Thymus (tissue), 11 donors: ENCODE data around the gene RPL27. TPM values are rescaled to one million over a fixed set of nuclear protein-coding genes. Genes with fewer than 3 reads are reported as not detected.
A peak's percentile ranks its signal among the peaks of the same experiment; 100 is the strongest.

Experiments
- DNase-seq, 9 donors: peaks; one replicate each; pipeline ENCODE4 v3.0.0-alpha.2; 2013; ENCODE audit warnings: low spot score in 9 of 9, low read depth in 6 of 9, missing footprints in 1 of 9
- H3K27ac ChIP-seq, 2 donors: one replicate each; pipeline ENCODE4 v1.5.1; 2013; ENCODE audit warnings: control low read depth in 1 of 2, low read depth in 1 of 2, low read length in 1 of 2, mild to moderate bottlenecking in 1 of 2, moderate library complexity in 1 of 2
- H3K27me3 ChIP-seq, 2 donors: one replicate each; pipeline ENCODE4 v1.5.1; 2013; ENCODE audit warnings: low read length in 1 of 2; ENCODE audit not compliant: control insufficient read depth in 2 of 2, insufficient read depth in 1 of 2
- H3K36me3 ChIP-seq, 2 donors: one replicate each; pipeline ENCODE4 v1.5.1; 2013; ENCODE audit warnings: low read length in 1 of 2, mild to moderate bottlenecking in 1 of 2, moderate library complexity in 1 of 2; ENCODE audit not compliant: control insufficient read depth in 2 of 2, insufficient read depth in 2 of 2
- H3K4me1 ChIP-seq, 2 donors: one replicate each; pipeline ENCODE4 v1.5.1; 2013; ENCODE audit warnings: low read length in 2 of 2; ENCODE audit not compliant: control insufficient read depth in 2 of 2, insufficient read depth in 2 of 2
- H3K4me3 ChIP-seq, 2 donors: one replicate each; pipeline ENCODE4 v1.5.1; 2013; ENCODE audit warnings: low read length in 2 of 2, control low read depth in 1 of 2, mild to moderate bottlenecking in 1 of 2
- H3K9me3 ChIP-seq, 2 donors: one replicate each; pipeline ENCODE4 v1.5.1; 2013; ENCODE audit warnings: low read length in 1 of 2, mild to moderate bottlenecking in 1 of 2; ENCODE audit not compliant: control insufficient read depth in 2 of 2, insufficient read depth in 1 of 2
- WGBS: extraction: QIAGEN DNeasy Blood & Tissue Kit; methylation state at CpG from one replicate; pipeline ENCODE4 v1.1.7; 2013; 5-methylcytosine and 5-hydroxymethylcytosine counted together
- polyA plus RNA-seq: library from polyadenylated mRNA; stranded (reverse); fragments of 200-250 nt; gene quantifications from one replicate; pipeline ENCODE4 v1.2.3, GENCODE V29; 2013
- total RNA-seq: library from RNA; stranded (reverse); fragments of 120-200 nt; gene quantifications from one replicate; pipeline ENCODE4 v1.2.4, GENCODE V29; 2013
- donor health status: healthy.

The RPL27 gene
- total and polyA plus RNA-seq, 2 donors, result 2,182 to 4,515 TPM

DNA sequence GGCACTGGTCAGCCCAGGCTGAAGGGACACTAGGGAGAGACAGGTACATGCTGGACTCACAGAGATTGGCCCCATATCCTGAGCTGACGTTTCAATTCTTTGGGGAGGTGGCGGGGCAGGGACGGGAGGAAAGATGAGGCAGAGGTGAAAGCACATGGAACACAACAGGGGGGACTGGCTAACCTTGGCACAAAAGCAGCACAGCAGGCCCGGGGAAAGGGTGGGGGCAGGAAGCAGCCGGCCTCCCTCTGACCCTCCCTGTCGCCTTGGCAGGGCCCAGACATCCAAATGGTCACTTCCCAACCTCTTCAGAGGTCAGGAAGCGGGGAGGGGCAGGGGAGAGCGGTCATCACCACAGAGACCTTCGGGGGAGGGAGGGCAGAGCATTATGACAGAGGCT is 17.4 kb downstream of the RPL27 start:
- no peak overlapping the region for H3K27ac ChIP-seq
- H3K4me3 ChIP-seq, result no peak overlapping the region
- H3K4me1 ChIP-seq, result peaks cover 25 to 30% of the 10 kb centered on the region in 2 donors
- 97% methylated on average over 9 of the region's 9 CpGs for WGBS
- DNase-seq, result no peak
- no peaks in the 10 kb centered on the region for H3K27me3 ChIP-seq
- peaks cover 48 to 54% of the 10 kb centered on the region in 2 donors for H3K36me3 ChIP-seq
- no peaks in the 10 kb centered on the region for H3K9me3 ChIP-seq

DNA sequence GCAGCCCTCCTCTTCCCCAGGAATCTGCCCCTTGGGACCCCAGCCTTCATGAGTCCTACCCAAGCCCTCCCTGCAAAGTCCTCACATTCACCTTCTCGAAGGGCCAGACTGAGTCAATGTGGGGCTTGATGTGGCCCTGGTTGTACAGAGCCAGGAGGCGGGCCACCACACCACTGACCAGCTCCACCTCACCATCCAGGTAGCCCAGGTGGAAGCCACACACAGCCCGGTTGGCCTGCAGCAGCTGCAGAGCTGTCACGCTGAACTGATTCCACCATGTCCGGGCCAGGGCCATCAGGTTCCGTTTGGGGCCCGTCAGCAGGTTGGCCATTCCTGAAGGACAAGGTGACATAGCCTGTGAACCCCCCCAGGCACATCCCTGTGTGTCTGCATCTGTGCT is 18.0 kb downstream of the RPL27 start:
- 88% methylated on average over 7 of the region's 7 CpGs for WGBS
- H3K27ac ChIP-seq, result no peak overlapping the region
- H3K27me3 ChIP-seq, result no peaks in the 10 kb centered on the region

DNA sequence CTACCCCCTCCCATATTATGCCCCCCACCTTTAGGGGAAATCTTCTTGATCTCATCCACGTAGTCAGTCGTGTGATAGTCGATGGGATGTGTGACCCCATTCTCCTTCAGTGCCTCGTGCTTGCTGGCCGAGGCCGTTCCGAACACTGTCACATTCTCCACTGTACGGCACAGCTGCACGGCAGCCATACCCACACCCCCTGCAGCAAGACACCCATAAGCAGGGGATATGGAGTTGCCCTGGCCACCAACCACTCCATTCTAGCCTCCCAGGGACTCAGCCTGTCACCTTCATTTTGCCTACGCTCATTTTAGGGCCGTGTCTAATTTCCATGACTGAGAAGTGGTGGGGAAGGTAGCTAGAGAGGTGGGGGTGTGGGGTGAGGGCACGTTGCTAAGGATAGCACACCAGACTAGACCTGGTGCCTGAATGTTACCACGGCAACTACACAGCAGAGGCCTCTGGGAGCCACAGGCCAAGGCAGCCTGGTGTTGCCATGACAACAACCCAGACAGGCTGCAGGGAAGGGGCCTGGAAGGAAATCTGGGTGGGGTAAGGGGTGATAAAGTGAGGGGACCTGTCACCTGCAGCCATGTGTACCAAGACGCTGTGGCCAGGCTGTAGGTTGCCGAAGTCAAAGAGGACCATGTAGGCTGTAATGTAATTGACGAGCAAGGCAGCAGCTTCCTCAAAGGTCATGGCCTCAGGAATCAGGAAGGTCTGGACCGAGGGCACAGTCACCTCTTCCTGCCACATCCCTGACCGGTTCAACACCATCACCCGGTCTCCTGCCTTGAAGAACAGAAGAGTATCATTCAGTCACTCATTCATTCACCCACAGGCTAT is 20.0 kb downstream of the RPL27 start:
- Histone ChIP-seq H3K27ac (peak overlapping the region in 1 of 2 donors; percentile 75), H3K36me3 (peaks cover 35 to 43% of the 10 kb centered on the region in 2 donors), H3K4me1 (peaks cover 27 to 42% of the 10 kb centered on the region in 2 donors), H3K27me3 (no peaks in the 10 kb centered on the region), H3K9me3 (no peaks in the 10 kb centered on the region), H3K4me3 (peak overlapping the region in 1 of 2 donors; percentile 16)
- DNase-seq, result peak in 6 of 9 donors; percentile 30 to 86 (median 72)
- WGBS, result 76% methylated on average over 19 of the region's 19 CpGs

More for the DNA sequence above, 18.0 kb downstream of the RPL27 start:
- Histone ChIP-seq H3K9me3 (no peaks in the 10 kb centered on the region), H3K4me3 (no peak overlapping the region), H3K4me1 (peaks cover 27 to 35% of the 10 kb centered on the region in 2 donors), H3K36me3 (peaks cover 48 to 54% of the 10 kb centered on the region in 2 donors)
- no peak for DNase-seq

DNA sequence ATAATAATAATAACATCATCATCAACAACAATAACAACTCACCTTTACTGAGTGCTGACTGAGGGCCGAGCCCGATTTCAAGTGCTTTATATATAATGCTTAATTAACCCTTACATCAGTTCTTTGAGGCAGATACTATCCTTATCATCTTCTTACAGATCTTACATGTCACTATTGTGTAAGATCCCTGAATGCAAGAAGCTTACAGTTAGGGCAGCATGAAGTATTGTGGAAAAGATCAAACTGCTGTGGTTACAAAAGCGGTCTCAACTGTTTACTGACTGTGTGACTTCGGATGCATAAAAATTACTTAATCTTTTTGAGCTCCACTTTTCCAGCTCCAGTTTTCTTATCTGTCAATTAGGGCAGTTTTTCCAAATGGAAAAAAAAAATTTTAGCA is 20.7 kb downstream of the RPL27 start:
- no peaks in the 10 kb centered on the region for H3K9me3 ChIP-seq
- H3K27me3 ChIP-seq, result peaks cover 0 to 3% of the 10 kb centered on the region in 2 donors
- H3K4me3 ChIP-seq, result peak overlapping the region in 1 of 2 donors; percentile 16
- peaks cover 27 to 42% of the 10 kb centered on the region in 2 donors for H3K4me1 ChIP-seq
- H3K36me3 ChIP-seq, result peaks cover 28 to 36% of the 10 kb centered on the region in 2 donors
- H3K27ac ChIP-seq, result peak overlapping the region; percentile 6 to 75
- WGBS, result 11% methylated on average over 4 of the region's 4 CpGs
- DNase-seq, result peak in 3 of 9 donors; percentile 28 to 75 (median 33)

DNA sequence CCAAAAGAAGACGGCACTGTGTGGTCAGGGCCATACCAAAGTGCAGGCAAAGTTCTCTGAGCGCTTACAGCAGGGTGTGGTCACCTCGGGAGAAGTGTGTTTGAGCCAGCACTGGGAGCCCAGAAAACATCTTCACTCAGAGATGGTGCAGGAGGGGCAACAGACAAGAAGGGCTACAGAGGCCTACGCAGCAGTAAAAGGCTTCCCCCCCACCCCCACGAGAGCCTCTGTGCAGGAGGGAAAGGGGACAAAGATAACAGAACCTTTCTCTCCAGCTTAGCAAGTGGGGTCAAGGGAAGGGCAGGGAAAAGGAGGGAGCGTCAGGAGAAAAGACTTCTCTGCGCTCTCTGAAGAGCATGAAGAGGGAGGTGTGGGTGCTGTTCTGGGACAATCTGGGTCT is 21.2 kb downstream of the RPL27 start:
- DNase-seq, result peak in 2 of 9 donors; percentile 17 to 22
- H3K36me3 ChIP-seq, result peaks cover 23 to 31% of the 10 kb centered on the region in 2 donors
- peak overlapping the region in 1 of 2 donors; percentile 16 for H3K4me3 ChIP-seq
- H3K4me1 ChIP-seq, result peaks cover 29 to 45% of the 10 kb centered on the region in 2 donors
- H3K27me3 ChIP-seq, result peaks cover 0 to 4% of the 10 kb centered on the region in 2 donors
- WGBS, result 51% methylated on average over 7 of the region's 7 CpGs
- peak overlapping the region in 1 of 2 donors; percentile 75 for H3K27ac ChIP-seq
- no peaks in the 10 kb centered on the region for H3K9me3 ChIP-seq

DNA sequence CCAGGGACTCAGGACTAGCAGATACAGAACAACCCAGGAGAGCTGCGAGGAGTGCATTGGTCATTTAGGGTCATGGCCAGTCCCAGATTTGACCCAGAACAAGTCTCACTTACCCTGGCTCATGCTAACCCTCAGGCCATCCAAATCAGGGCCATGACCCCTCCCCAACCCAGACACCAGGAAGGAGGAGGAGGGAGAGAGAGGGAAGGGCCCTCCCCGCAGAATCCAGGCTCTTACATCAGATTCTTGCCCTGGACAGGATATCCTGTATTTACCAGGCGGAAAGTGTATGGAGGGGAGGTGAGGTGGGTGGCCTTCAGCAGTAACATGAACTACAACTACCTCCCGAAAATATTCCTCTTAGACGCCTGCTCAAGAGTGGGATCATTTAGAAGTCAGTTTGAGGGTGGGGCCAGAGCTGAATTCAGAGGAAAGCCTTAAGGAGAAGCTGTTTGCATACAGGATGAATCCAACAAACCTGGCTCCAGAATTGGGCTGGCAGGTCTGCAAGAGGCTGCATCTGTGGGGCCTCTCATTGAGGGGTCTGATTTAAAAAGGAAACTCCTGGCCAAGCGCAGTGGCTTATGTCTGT is 21.9 kb downstream of the RPL27 start:
- Histone ChIP-seq H3K27ac (peak overlapping the region in 1 of 2 donors; percentile 75), H3K9me3 (no peaks in the 10 kb centered on the region), H3K27me3 (peaks cover 0 to 10% of the 10 kb centered on the region in 2 donors), H3K36me3 (peaks cover 17 to 24% of the 10 kb centered on the region in 2 donors), H3K4me1 (peaks cover 29 to 50% of the 10 kb centered on the region in 2 donors), H3K4me3 (no peak overlapping the region)
- DNase-seq, result no peak
- 86% methylated on average over 6 of the region's 6 CpGs for WGBS

DNA sequence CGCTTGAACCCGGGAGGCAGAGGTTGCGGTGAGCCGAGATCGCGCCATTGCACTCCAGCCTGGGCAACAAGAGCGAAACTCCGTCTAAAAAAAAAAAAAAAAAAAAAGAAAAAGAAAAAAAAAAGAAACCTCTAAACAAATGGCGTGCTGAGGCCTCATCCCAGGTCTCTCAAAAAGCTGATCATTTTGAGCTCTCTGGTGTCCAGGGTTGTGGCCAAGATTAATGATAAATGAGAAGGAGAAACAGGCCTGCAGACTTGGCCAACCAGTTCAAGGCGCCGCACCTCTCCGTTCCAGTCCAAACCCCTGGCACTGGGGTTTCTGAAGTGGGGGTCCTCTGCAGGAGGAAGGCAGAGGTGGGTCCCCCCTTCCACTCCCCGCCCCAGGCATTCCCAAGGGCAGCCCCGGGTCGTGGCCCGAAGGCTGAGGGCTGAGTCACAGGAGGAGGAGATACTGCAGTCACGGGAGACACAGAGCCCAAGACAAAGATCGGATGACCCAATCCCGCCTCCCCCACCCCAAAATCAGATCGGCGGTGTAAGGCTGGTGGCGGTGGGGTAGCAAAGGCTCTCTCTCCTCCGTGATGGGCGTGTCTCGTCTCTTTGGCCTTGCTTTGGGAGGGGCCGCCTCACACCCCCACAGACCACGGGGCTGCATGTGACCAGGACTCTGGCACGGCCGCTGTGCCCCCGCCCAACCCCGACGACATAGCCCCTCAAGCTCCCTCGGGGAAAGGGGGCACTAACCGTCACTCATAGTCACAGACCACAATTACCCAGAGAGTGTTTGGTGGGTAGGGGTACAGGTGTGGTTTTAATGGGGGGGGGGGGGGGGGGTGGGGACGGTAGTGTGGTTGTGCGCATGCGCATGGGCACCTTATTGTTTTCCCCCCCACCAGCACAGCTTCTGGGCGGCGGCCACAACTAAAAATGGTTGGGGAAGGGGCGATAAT is 22.8 kb downstream of the RPL27 start:
- peak in 3 of 9 donors; percentile 35 to 51 (median 35) for DNase-seq
- Histone ChIP-seq H3K4me1 (peaks cover 29 to 50% of the 10 kb centered on the region in 2 donors), H3K27ac (peak overlapping the region; percentile 31 to 37), H3K27me3 (peaks cover 0 to 19% of the 10 kb centered on the region in 2 donors), H3K4me3 (peak overlapping the region; percentile 76 to 90), H3K36me3 (peaks cover 8 to 15% of the 10 kb centered on the region in 2 donors), H3K9me3 (no peaks in the 10 kb centered on the region)
- 36% methylated on average over 39 of the region's 40 CpGs for WGBS

DNA sequence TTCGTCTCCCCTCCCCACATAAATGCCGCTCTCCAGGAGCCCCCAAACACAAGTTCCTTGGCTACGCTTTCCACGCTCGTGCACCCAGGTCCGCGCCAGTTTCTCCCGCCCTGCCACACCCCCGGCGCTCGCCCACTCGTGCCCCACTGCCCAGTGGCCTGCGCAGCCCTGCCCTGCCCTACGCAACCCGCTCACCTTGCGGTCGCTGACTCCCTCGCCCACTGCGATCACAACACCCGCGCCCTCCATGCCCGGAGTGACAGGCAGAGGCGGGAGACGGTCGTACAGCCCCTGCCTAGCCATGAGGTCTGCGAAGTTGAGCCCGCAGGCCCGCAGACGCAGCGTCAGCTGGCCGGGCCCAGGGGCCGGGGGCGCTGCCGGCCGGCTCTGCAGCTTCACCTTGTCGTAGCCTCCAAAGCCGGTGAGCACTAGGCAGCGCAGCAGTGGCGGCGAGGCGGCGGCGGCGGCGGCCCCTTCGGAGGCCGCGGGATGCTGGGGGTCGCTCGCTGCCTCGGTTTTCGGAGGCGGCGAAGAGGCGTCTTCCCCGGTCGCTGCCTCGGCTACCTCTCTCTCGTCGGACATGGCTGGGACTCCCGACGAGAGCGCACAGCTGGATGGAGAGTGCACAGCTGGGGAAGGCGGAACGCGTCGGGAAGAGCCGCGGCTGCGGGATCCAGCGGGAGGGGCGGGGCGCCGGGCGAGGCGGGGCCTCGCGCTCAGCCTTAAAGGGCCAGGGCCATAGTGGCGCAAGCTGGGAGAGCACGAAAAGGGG is 23.7 kb downstream of the RPL27 start, which contains the start of gene VAT1:
Gene VAT1 (minus strand): TSS at position 645 of the 772 bp plus-strand sequence. CDS start 63 bp downstream, at position 582.
- peaks cover 0 to 9% of the 10 kb centered on the region in 2 donors for H3K36me3 ChIP-seq
- H3K27me3 ChIP-seq, result peaks cover 0 to 21% of the 10 kb centered on the region in 2 donors
- H3K4me1 ChIP-seq, result peaks cover 29 to 50% of the 10 kb centered on the region in 2 donors
- H3K4me3 ChIP-seq, result peak within 1 kb of the TSS; percentile 76 to 90
- H3K27ac ChIP-seq, result peak within 1 kb of the TSS; percentile 51 to 64
- under 1% methylated on average over 80 of the region's 80 CpGs for WGBS
- H3K9me3 ChIP-seq, result no peaks in the 10 kb centered on the region
- DNase-seq, result peak in 6 of 9 donors; percentile 33 to 76 (median 68)
